HCT116 (cell line): ENCODE results near the gene PDE1A. TPM values are rescaled to one million over a fixed set of nuclear protein-coding genes. Genes with fewer than 3 reads are reported as not detected.

ENCODE experiments used
- ATAC-seq: fragments of 200-7000 bp; cut with Tn5 transposase; 2 replicates; pipeline ENCODE4 v1.9.1; 2020; ENCODE audit warnings: mild to moderate bottlenecking, moderate library complexity
- BruUV-seq: library from RNA; stranded (reverse); fragments of 400-500 nt; replicated peaks from 2 replicates; lab custom pipeline; 2021; lab: Mats Ljungman, UMichigan
- CTCF ChIA-PET: fragments of 300-600 bp; sonication (Branson Sonifier 250); formaldehyde crosslinking; loops from one replicate; lab custom pipeline; 2021; ENCODE audit warnings: antibody characterized with exemption; lab: Charles Lee
- POLR2A ChIA-PET: fragments of 300-600, 350-600 bp; sonication (Branson Sonifier 250); formaldehyde crosslinking; loops from one replicate; lab custom pipeline; 2021; ENCODE audit warnings: antibody characterized with exemption; lab: Charles Lee
- RAD21 ChIA-PET, 2 experiments: fragments of 300-600 bp; sonication (Branson Sonifier 250); formaldehyde crosslinking; loops; one replicate each; lab custom pipeline; 2023; ENCODE audit warnings: low total read pairs in 2 of 2; ENCODE audit not compliant: uncharacterized antibody in 2 of 2, unreplicated experiment in 2 of 2, low non-redundant PET in 1 of 2; lab: Charles Lee
- DNase-seq: peaks from one replicate; pipeline ENCODE4 v3.0.0-alpha.2; 2010; ENCODE audit warnings: low read depth, low spot score
- H2AFZ ChIP-seq: fragments of 200-600 bp; shearing (Covaris generic), sonication (generic); 2 replicates; pipeline ENCODE4 v1.6.1; 2017; ENCODE audit warnings: low read depth, mixed run types, mixed read lengths, antibody characterized with exemption, low read length; ENCODE audit not compliant: poor library complexity, severe bottlenecking
- H3K27ac ChIP-seq: 2 replicates; pipeline ENCODE4 v1.5.1; 2012; ENCODE audit warnings: low read depth, low read length
- H3K27me3 ChIP-seq: fragments of 200-600 bp; sonication (generic); 2 replicates; pipeline ENCODE4 v1.6.1; 2016; ENCODE audit warnings: mixed run types, low read length, mixed read lengths; ENCODE audit not compliant: insufficient read depth
- H3K36me3 ChIP-seq, 2 experiments: fragments of 200-500 bp in 1 of 2; fragments of 200-600 bp in 1 of 2; sonication (Bioruptor generic) in 1 of 2; sonication (generic) in 1 of 2; 2 replicates each; pipeline versions ENCODE4 v1.5.1 to v1.6.1; 2014 to 2016; ENCODE audit warnings: low read length in 2 of 2, inconsistent platforms in 1 of 2, mixed read lengths in 1 of 2, mixed run types in 1 of 2; ENCODE audit not compliant: insufficient read depth in 2 of 2, control insufficient read depth in 1 of 2
- H3K4me1 ChIP-seq, 2 experiments: fragments of 200-600 bp in 1 of 2; sonication (generic) in 1 of 2; 2 replicates each; pipeline versions ENCODE4 v1.5.1 to v1.6.1; 2012 to 2017; ENCODE audit warnings: low read length in 2 of 2, inconsistent platforms in 1 of 2, mild to moderate bottlenecking in 1 of 2, mixed read lengths in 1 of 2, mixed run types in 1 of 2, moderate library complexity in 1 of 2; ENCODE audit not compliant: insufficient read depth in 2 of 2, control insufficient read depth in 1 of 2
- H3K4me2 ChIP-seq: fragments of 200-600 bp; sonication (generic); 2 replicates; pipeline ENCODE4 v1.6.1; 2017; ENCODE audit warnings: mixed run types, low read length, mixed read lengths
- H3K4me3 ChIP-seq, 2 experiments: fragments of 200-600 bp in 1 of 2; sonication (generic) in 1 of 2; replicated peaks in 1 of 2; 2 replicates each; pipeline ENCODE4 v1.5.1; 2011 to 2016; ENCODE audit warnings: low read length in 2 of 2, control low read depth in 1 of 2, low read depth in 1 of 2, mild to moderate bottlenecking in 1 of 2, mixed read lengths in 1 of 2, mixed run types in 1 of 2
- H3K79me2 ChIP-seq: fragments of 200-600 bp; sonication (generic); 2 replicates; pipeline ENCODE4 v1.6.1; 2017; ENCODE audit warnings: mild to moderate bottlenecking, mixed run types, low read length, moderate library complexity, mixed read lengths; ENCODE audit not compliant: insufficient read depth
- H3K9ac ChIP-seq: fragments of 200-600 bp; sonication (generic); 2 replicates; pipeline ENCODE4 v1.6.1; 2016; ENCODE audit warnings: low read length, mixed read lengths
- H3K9me2 ChIP-seq: fragments of 200-600 bp; sonication (generic), shearing (Covaris generic); 2 replicates; pipeline ENCODE4 v1.6.1; 2017; ENCODE audit warnings: mixed run types, mild to moderate bottlenecking, moderate library complexity; ENCODE audit not compliant: insufficient read depth
- H3K9me3 ChIP-seq, 2 experiments: fragments of 200-500 bp in 1 of 2; fragments of 200-600 bp in 1 of 2; sonication (Bioruptor generic) in 1 of 2; sonication (generic) in 1 of 2; 2 replicates each; pipeline ENCODE4 v1.6.1; 2014 to 2017; ENCODE audit warnings: low read length in 2 of 2, mixed read lengths in 2 of 2, inconsistent platforms in 1 of 2, low read depth in 1 of 2, mild to moderate bottlenecking in 1 of 2, mixed run types in 1 of 2, moderate library complexity in 1 of 2; ENCODE audit not compliant: control insufficient read depth in 1 of 2, insufficient read depth in 1 of 2
- H4K20me1 ChIP-seq: fragments of 200-600 bp; sonication (generic), shearing (Covaris generic); 2 replicates; pipeline ENCODE4 v1.6.1; 2017; ENCODE audit warnings: mixed run types, mild to moderate bottlenecking, moderate library complexity; ENCODE audit not compliant: insufficient read depth
- CBX3 ChIP-seq: IDR thresholded peaks from 2 replicates; pipeline ENCODE4 v1.6.1; 2012; ENCODE audit warnings: low read depth
- CTCF ChIP-seq, 3 experiments: fragments of 200-600 bp in 1 of 3; sonication (generic) in 1 of 3; IDR thresholded peaks in 2 of 3; conservative IDR thresholded peaks in 1 of 3; 2 replicates each; pipeline ENCODE4 v1.5.1; 2012 to 2017; ENCODE audit warnings: low read depth in 2 of 3, low read length in 2 of 3, antibody characterized with exemption in 1 of 3, borderline replicate concordance in 1 of 3, control low read depth in 1 of 3, mild to moderate bottlenecking in 1 of 3, mixed read lengths in 1 of 3, mixed run types in 1 of 3, moderate library complexity in 1 of 3; ENCODE audit not compliant: insufficient read depth in 1 of 3
- EGR1 ChIP-seq: IDR thresholded peaks from 2 replicates; pipeline ENCODE4 v1.6.1; 2012; ENCODE audit warnings: low read depth
- EZH2phosphoT487 ChIP-seq: fragments of 200-600 bp; IDR thresholded peaks from 2 replicates; pipeline ENCODE4 v1.6.1; 2018; ENCODE audit warnings: antibody characterized with exemption, borderline replicate concordance
- FOSL1 ChIP-seq: IDR thresholded peaks from 2 replicates; pipeline ENCODE4 v1.6.1; 2012; ENCODE audit warnings: low read depth
- POLR2AphosphoS5 ChIP-seq: IDR thresholded peaks from 2 replicates; pipeline ENCODE4 v1.6.1; 2011; ENCODE audit warnings: mild to moderate bottlenecking, low read depth, low read length, moderate library complexity
- SP1 ChIP-seq: IDR thresholded peaks from 2 replicates; pipeline ENCODE4 v1.6.1; 2012; ENCODE audit warnings: low read depth
- SRF ChIP-seq: IDR thresholded peaks from 2 replicates; pipeline ENCODE4 v1.6.1; 2012; ENCODE audit warnings: low read depth
- TCF7L2 ChIP-seq: IDR thresholded peaks from 2 replicates; pipeline ENCODE4 v1.7.0; 2011; ENCODE audit warnings: borderline replicate concordance, inconsistent platforms; ENCODE audit not compliant: insufficient read depth, insufficient read length; ENCODE audit errors: extremely low read depth
- ZNF274 ChIP-seq: fragments of 200-500 bp; sonication (Bioruptor generic); IDR thresholded peaks from 2 replicates; pipeline ENCODE4 v1.6.1; 2014; ENCODE audit warnings: mild to moderate bottlenecking, low read depth, low read length, inconsistent platforms
- intact Hi-C: fragments of 100-400 bp; cut with micrococcal nuclease; formaldehyde crosslinking; loops from 2 replicates; pipeline ENCODE4 v1.10.0; 2022
- total RNA-seq: library from RNA; stranded (reverse); gene quantifications from one replicate; pipeline ENCODE4 v1.2.1, GENCODE V29; 2021; ENCODE audit not compliant: unreplicated experiment
- TF ChIP-seq, protein P1 (sequence below): IDR thresholded peaks from 2 replicates; pipeline ENCODE4 v1.6.1; 2011; ENCODE audit warnings: mild to moderate bottlenecking, low read length, moderate library complexity; ENCODE audit not compliant: insufficient replicate concordance; ENCODE audit errors: extremely low read depth

PDE1A gene
- total RNA-seq, 1 experiment from 2014 or later: 0.12 TPM

- TF ChIP-seq EZH2phosphoT487: no peak
- no peak for TF ChIP-seq POLR2AphosphoS5
- no peak for TF ChIP-seq SP1
- no peak for TF ChIP-seq EGR1
- TF ChIP-seq TCF7L2: no peak
- no peak for TF ChIP-seq CBX3
- no peak for TF ChIP-seq ZNF274
- TF ChIP-seq FOSL1: no peak
- TF ChIP-seq, protein P1, sequence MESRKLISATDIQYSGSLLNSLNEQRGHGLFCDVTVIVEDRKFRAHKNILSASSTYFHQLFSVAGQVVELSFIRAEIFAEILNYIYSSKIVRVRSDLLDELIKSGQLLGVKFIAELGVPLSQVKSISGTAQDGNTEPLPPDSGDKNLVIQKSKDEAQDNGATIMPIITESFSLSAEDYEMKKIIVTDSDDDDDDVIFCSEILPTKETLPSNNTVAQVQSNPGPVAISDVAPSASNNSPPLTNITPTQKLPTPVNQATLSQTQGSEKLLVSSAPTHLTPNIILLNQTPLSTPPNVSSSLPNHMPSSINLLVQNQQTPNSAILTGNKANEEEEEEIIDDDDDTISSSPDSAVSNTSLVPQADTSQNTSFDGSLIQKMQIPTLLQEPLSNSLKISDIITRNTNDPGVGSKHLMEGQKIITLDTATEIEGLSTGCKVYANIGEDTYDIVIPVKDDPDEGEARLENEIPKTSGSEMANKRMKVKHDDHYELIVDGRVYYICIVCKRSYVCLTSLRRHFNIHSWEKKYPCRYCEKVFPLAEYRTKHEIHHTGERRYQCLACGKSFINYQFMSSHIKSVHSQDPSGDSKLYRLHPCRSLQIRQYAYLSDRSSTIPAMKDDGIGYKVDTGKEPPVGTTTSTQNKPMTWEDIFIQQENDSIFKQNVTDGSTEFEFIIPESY: no peak
- no peak for TF ChIP-seq CTCF (IDR thresholded peaks at IDR 0.05 in 2 of 3, conservative IDR thresholded peaks at IDR 0.05 in 1 of 3; ENCODE audit: borderline replicate concordance in 1 of 3, insufficient read depth in 1 of 3, low read depth in 2 of 3, low read length in 2 of 3)
- no peak for TF ChIP-seq SRF
- BruUV-seq: no TSS peak
- H4K20me1 ChIP-seq: no peaks in the 10 kb centered on the region
- no peak for ATAC-seq
- H3K4me1 ChIP-seq: no peaks in the 10 kb centered on the region
- CTCF ChIA-PET: no interaction called here
- POLR2A ChIA-PET: no interaction called here
- RAD21 ChIA-PET: no interaction called here
- no peaks in the 10 kb centered on the region for H3K9me2 ChIP-seq
- no peaks in the 10 kb centered on the region for H3K9me3 ChIP-seq
- no peaks in the 10 kb centered on the region for H3K36me3 ChIP-seq
- no peaks in the 10 kb centered on the region for H3K27me3 ChIP-seq
- H3K4me3 ChIP-seq: no peak overlapping the region
- intact Hi-C loops: no loop called here
- no peak for DNase-seq
- H3K9ac ChIP-seq: no peak overlapping the region
- H3K79me2 ChIP-seq: no peaks in the 10 kb centered on the region
- H2AFZ ChIP-seq: no peak overlapping the region
- no peak overlapping the region for H3K4me2 ChIP-seq
- H3K27ac ChIP-seq: no peak overlapping the region
Measured at GRCh38 chr2:182321096-182321495, 105.7 kb downstream of the PDE1A start.
